Right atrium auricular region (tissue), 2 donors: ENCODE data around the gene AHCYL2. TPM values are rescaled to one million over a fixed set of nuclear protein-coding genes. Genes with fewer than 3 reads are reported as not detected.
"Not testable (repeated sequence)": the region's sequence is repeated elsewhere in the genome, so short reads cannot be mapped to it uniquely, and the experiment has no call there.

Experiments
- DNase-seq: peaks from one replicate; pipeline ENCODE4 v3.0.0-alpha.2; 2019; ENCODE audit warnings: low spot score
- H3K27ac ChIP-seq, 2 donors: fragments of 200-600 bp; sonication (generic); 1 replicate in 1 of 2; 2 replicates in 1 of 2; pipeline ENCODE4 v1.5.1; 2016 to 2019
- H3K27me3 ChIP-seq, 2 donors: fragments of 200-600 bp; sonication (generic); one replicate each; pipeline versions ENCODE4 v1.5.1 to v1.6.0; 2017 to 2019
- H3K36me3 ChIP-seq: fragments of 200-600 bp; sonication (generic); one replicate; pipeline ENCODE4 v1.5.1; 2016
- H3K4me1 ChIP-seq, 2 donors: fragments of 200-600 bp; sonication (generic); one replicate each; pipeline versions ENCODE4 v1.5.1 to v1.6.0; 2017 to 2019
- H3K4me3 ChIP-seq, 2 donors: fragments of 200-600 bp; sonication (generic); 1 replicate in 1 of 2; 2 replicates in 1 of 2; pipeline ENCODE4 v1.5.1; 2017 to 2019; ENCODE audit warnings: mild to moderate bottlenecking in 1 of 2, moderate library complexity in 1 of 2
- H3K9me3 ChIP-seq, 2 donors: fragments of 200-600 bp; sonication (generic); one replicate each; pipeline ENCODE4 v1.5.1; 2019
- total RNA-seq, 2 donors: library from RNA; depleted of rRNA; stranded (reverse); fragments of >200 nt; gene quantifications; one replicate each; pipeline ENCODE4 v1.1.0, GENCODE V29; 2016
- TF ChIP-seq, protein P1 (sequence below), 2 donors: fragments of 200-600 bp; sonication (generic); IDR thresholded peaks; one replicate each; pipeline ENCODE4 v1.5.1; 2019; ENCODE audit warnings: antibody characterized with exemption in 2 of 2

The AHCYL2 gene
- total RNA-seq, 2 donors from 2014 or later, result 5.6 to 6.5 TPM

DNA sequence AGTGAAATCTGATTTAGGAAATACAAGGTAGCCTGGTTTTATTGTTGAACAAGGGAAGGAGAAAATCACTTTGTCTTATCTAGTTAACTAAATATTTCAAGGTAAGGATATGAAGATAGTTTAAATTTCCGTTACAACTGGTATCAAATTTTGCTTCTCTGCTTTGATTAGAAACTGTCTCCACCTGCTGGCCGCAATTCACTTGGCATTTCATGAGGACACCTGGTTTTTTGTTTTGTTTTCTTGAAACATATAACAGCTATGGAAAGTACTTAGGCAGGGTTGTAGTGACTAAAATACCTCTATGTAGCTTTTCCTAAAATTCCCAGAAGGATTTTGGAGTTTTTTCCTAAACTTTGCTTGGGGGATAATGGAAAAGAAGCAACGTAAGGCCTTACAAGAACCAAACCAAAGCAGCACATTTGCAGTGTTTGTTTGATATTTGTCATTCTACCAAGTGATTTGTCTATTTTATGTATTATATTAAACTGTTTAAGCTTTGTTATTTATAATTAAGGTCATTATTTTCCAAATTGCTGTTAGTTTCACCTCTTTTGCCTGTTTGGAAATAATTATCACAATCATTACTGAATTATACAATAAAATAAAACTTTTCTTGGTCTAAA is 73.6 kb downstream of the AHCYL2 start:
- DNase-seq, result no peak
- H3K36me3 ChIP-seq, result no peaks in the 10 kb centered on the region
- H3K9me3 ChIP-seq, result no peaks in the 10 kb centered on the region
- TF ChIP-seq, protein P1, sequence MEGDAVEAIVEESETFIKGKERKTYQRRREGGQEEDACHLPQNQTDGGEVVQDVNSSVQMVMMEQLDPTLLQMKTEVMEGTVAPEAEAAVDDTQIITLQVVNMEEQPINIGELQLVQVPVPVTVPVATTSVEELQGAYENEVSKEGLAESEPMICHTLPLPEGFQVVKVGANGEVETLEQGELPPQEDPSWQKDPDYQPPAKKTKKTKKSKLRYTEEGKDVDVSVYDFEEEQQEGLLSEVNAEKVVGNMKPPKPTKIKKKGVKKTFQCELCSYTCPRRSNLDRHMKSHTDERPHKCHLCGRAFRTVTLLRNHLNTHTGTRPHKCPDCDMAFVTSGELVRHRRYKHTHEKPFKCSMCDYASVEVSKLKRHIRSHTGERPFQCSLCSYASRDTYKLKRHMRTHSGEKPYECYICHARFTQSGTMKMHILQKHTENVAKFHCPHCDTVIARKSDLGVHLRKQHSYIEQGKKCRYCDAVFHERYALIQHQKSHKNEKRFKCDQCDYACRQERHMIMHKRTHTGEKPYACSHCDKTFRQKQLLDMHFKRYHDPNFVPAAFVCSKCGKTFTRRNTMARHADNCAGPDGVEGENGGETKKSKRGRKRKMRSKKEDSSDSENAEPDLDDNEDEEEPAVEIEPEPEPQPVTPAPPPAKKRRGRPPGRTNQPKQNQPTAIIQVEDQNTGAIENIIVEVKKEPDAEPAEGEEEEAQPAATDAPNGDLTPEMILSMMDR (IDR thresholded peaks at IDR 0.05), result peak; percentile 45 to 74
- no peak overlapping the region for H3K27ac ChIP-seq
- no peak overlapping the region for H3K4me3 ChIP-seq
- H3K4me1 ChIP-seq, result no peaks in the 10 kb centered on the region
- no peaks in the 10 kb centered on the region for H3K27me3 ChIP-seq

DNA sequence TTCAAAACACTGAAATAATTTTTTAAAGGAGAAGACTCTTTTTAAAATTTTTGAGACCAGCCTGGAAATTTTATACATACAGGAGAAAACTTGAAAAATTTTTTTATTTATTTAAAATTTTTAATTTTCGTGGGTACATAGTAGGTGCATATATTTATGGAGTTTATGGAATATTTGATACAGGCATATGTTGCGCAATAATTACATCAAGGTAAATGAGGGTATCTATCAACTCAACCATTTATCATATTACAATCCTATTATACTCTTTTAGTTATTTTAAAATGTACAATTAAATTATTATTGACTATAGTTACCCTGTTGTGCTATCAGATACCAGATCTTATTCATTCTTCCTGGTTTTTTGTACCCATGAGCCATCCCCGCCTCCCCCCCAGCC is 75.1 kb downstream of the AHCYL2 start:
- TF ChIP-seq, protein P1 (IDR thresholded peaks at IDR 0.05), result no peak
- H3K36me3 ChIP-seq, result no peaks in the 10 kb centered on the region
- H3K9me3 ChIP-seq, result no peaks in the 10 kb centered on the region
- no peaks in the 10 kb centered on the region for H3K4me1 ChIP-seq
- H3K27me3 ChIP-seq, result no peaks in the 10 kb centered on the region
- no peak overlapping the region for H3K27ac ChIP-seq
- no peak for DNase-seq
- H3K4me3 ChIP-seq, result no peak overlapping the region

DNA sequence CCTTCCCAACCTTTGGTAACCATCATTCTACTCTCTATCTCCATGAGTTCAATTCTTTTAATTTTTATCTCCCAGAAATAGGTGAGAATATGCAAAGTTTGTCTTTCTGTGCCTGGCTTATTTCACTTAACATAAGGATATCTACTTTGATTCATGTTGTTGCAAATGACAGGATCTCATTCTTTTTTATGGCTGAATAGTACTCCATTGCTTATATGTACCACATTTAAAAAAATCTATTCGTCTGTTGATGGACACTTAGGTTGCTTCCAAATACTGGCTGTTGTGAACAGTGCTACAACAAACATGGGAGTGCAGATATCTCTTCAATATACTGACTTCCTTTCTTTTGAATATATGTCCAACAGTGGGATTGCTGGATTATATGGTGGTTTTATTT is 75.5 kb downstream of the AHCYL2 start:
- H3K9me3 ChIP-seq, H3K27me3 ChIP-seq, DNase-seq, H3K4me3 ChIP-seq, H3K27ac ChIP-seq, H3K36me3 ChIP-seq, H3K4me1 ChIP-seq: not testable (repeated sequence)

DNA sequence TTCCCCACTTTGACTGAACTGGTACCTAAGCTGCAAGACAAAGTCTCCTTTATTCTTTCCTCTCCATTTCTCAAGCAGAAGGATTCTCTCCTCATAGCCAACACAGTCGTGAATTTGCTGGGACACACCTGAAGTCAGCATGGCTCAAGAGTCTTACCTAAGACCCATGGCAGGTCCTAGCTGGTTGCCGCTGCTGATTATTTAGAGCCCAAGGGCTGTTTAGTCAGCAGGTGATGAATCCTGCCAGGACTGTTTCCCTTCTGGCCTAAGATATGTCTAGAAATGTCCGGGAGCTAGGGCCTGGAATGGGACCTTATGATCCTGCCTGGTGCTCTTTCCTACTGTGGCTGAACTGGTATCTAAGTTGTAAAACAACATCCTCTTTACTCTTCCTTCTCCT is 82.8 kb downstream of the AHCYL2 start:
- DNase-seq, result no peak
- TF ChIP-seq, protein P1 (IDR thresholded peaks at IDR 0.05), result no peak
- no peaks in the 10 kb centered on the region for H3K9me3 ChIP-seq
- no peaks in the 10 kb centered on the region for H3K27me3 ChIP-seq
- no peaks in the 10 kb centered on the region for H3K4me1 ChIP-seq
- no peaks in the 10 kb centered on the region for H3K36me3 ChIP-seq
- no peak overlapping the region for H3K4me3 ChIP-seq
- peak overlapping the region in 1 of 2 donors; percentile 28 for H3K27ac ChIP-seq

DNA sequence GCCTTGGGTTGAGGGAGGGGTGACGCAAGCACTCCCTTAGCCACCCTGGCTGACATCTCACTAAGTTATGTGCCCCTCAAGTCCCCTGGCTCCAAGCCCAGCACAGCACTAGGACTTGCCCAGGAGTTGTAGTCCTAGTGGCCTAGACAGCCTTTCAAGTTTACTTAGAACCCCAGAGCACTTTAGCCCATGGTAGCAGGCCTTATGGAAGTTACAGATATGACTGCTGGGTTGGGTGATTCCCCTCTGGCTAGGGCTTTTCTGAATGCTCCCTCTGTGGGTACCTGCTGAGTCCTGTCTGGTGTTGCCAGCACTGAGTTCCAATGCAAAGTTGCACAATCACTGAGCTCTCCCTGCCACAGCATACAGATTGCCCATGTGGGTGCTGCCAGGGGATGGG is 83.2 kb downstream of the AHCYL2 start:
- DNase-seq, result no peak
- H3K27me3 ChIP-seq, result no peaks in the 10 kb centered on the region
- H3K27ac ChIP-seq, result peak overlapping the region in 1 of 2 donors; percentile 28
- TF ChIP-seq, protein P1 (IDR thresholded peaks at IDR 0.05), result no peak
- no peaks in the 10 kb centered on the region for H3K9me3 ChIP-seq
- no peaks in the 10 kb centered on the region for H3K36me3 ChIP-seq
- H3K4me1 ChIP-seq, result no peaks in the 10 kb centered on the region
- no peak overlapping the region for H3K4me3 ChIP-seq

DNA sequence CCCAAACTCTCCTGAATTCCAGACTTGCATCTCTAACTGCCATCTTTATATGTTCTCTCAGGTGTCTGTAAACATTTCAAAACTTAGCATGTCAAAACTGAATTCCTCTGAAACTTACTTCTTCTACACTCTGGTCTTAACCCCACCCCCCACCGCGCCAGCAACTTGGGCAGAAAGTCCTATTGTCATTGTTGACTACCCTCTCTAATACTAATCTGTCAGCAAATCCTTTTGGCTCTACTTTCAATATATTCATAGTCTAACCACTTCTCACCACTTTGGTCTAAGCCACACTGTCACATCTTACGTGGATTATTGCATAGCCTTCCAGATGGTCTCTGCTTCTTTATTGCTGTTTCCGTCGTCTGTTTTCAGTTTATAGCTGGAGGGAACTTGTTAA is 86.6 kb downstream of the AHCYL2 start:
- H3K4me1 ChIP-seq, result peaks cover 0 to 7% of the 10 kb centered on the region in 2 donors
- no peak overlapping the region for H3K4me3 ChIP-seq
- no peaks in the 10 kb centered on the region for H3K36me3 ChIP-seq
- TF ChIP-seq, protein P1 (IDR thresholded peaks at IDR 0.05), result no peak
- no peak for DNase-seq
- no peaks in the 10 kb centered on the region for H3K27me3 ChIP-seq
- H3K27ac ChIP-seq, result no peak overlapping the region
- H3K9me3 ChIP-seq, result no peaks in the 10 kb centered on the region
